IMR-90 (cell line): ENCODE data around the gene PIGU. TPM values are rescaled to one million over a fixed set of nuclear protein-coding genes. Genes with fewer than 3 reads are reported as not detected.

Experiments used
- ATAC-seq: fragments of 200-7000 bp; cut with Tn5 transposase; 2 replicates; pipeline ENCODE4 v1.9.1; 2020; ENCODE audit warnings: low read depth, mild to moderate bottlenecking, moderate library complexity
- BruUV-seq: library from RNA; stranded (reverse); fragments of 400-500 nt; replicated peaks from 2 replicates; lab custom pipeline; 2021; lab: Mats Ljungman, UMichigan
- CTCF ChIA-PET: fragments of 300-600 bp; formaldehyde crosslinking; extraction: SDS; loops from one replicate; lab custom pipeline; 2021; ENCODE audit warnings: antibody characterized with exemption; lab: Yijun Ruan, JAX
- POLR2A ChIA-PET: fragments of 300-600 bp; sonication (Branson Sonifier 250); formaldehyde crosslinking; loops from one replicate; lab custom pipeline; 2022; ENCODE audit warnings: antibody characterized with exemption; ENCODE audit not compliant: unreplicated experiment; lab: Charles Lee
- DNase-seq: peaks from one replicate; pipeline ENCODE4 v3.0.0; 2013
- H2AFZ ChIP-seq: replicated peaks from 2 replicates; pipeline ENCODE3; 2013; ENCODE audit warnings: low read length, mild to moderate bottlenecking; ENCODE audit not compliant: poor library complexity
- H2AK5ac ChIP-seq: 2 replicates; pipeline ENCODE4 v1.6.1; 2013; ENCODE audit warnings: low read depth, low read length, inconsistent platforms
- H2AK9ac ChIP-seq: replicated peaks from 2 replicates; pipeline ENCODE3; 2013; ENCODE audit warnings: mild to moderate bottlenecking, low read depth, low read length, moderate library complexity; ENCODE audit not compliant: poor library complexity
- H2BK120ac ChIP-seq: 2 replicates; pipeline ENCODE4 v1.6.1; 2013; ENCODE audit warnings: low read depth, low read length, inconsistent platforms
- H2BK15ac ChIP-seq: 3 replicates; pipeline ENCODE4 v1.6.1; 2013; ENCODE audit warnings: low read depth, low read length, inconsistent platforms
- H2BK20ac ChIP-seq: 2 replicates; pipeline ENCODE4 v1.6.1; 2013; ENCODE audit warnings: low read depth, mild to moderate bottlenecking, inconsistent platforms, low read length, moderate library complexity
- H2BK5ac ChIP-seq: 2 replicates; pipeline ENCODE4 v1.6.1; 2013; ENCODE audit warnings: mild to moderate bottlenecking, low read depth, low read length, inconsistent platforms; ENCODE audit not compliant: poor library complexity, severe bottlenecking
- H3K14ac ChIP-seq: replicated peaks from 2 replicates; pipeline ENCODE4 v1.6.1; 2013; ENCODE audit warnings: low read depth, low read length, inconsistent platforms
- H3K18ac ChIP-seq: 2 replicates; pipeline ENCODE4 v1.6.1; 2013; ENCODE audit warnings: low read depth, low read length, control low read depth
- H3K23ac ChIP-seq: 2 replicates; pipeline ENCODE4 v1.6.1; 2013; ENCODE audit warnings: low read depth, low read length, inconsistent platforms
- H3K27ac ChIP-seq: 2 replicates; pipeline ENCODE4 v1.5.1; 2013; ENCODE audit warnings: mild to moderate bottlenecking, control low read depth, low read length; ENCODE audit not compliant: insufficient read depth
- H3K27me3 ChIP-seq: 2 replicates; pipeline ENCODE4 v1.6.1; 2013; ENCODE audit warnings: low read length; ENCODE audit not compliant: control insufficient read depth, insufficient read depth
- H3K36me3 ChIP-seq: 2 replicates; pipeline ENCODE4 v1.6.1; 2013; ENCODE audit warnings: low read length, mixed read lengths; ENCODE audit not compliant: control insufficient read depth, insufficient read depth
- H3K4ac ChIP-seq: 2 replicates; pipeline ENCODE4 v1.6.1; 2013; ENCODE audit warnings: low read depth, low read length, inconsistent platforms
- H3K4me1 ChIP-seq: 2 replicates; pipeline ENCODE4 v1.6.1; 2013; ENCODE audit warnings: low read length, mixed read lengths; ENCODE audit not compliant: control insufficient read depth, insufficient read depth
- H3K4me2 ChIP-seq: 2 replicates; pipeline ENCODE4 v1.6.1; 2013; ENCODE audit warnings: low read depth, mild to moderate bottlenecking, control low read depth, low read length, moderate library complexity
- H3K4me3 ChIP-seq: 2 replicates; pipeline ENCODE4 v1.5.1; 2013; ENCODE audit warnings: low read depth, mild to moderate bottlenecking, control low read depth, low read length, moderate library complexity; ENCODE audit not compliant: insufficient read depth
- H3K56ac ChIP-seq: 2 replicates; pipeline ENCODE4 v1.6.1; 2013; ENCODE audit warnings: low read length, inconsistent platforms; ENCODE audit not compliant: insufficient read depth; ENCODE audit errors: extremely low read depth
- H3K79me1 ChIP-seq, 2 experiments: 2 replicates each; pipeline ENCODE4 v1.6.1; 2013; ENCODE audit warnings: low read length in 2 of 2, inconsistent platforms in 1 of 2, low read depth in 1 of 2
- H3K9ac ChIP-seq: 2 replicates; pipeline ENCODE4 v1.6.1; 2013; ENCODE audit warnings: low read depth, low read length, control low read depth
- H3K9me1 ChIP-seq: 2 replicates; pipeline ENCODE4 v1.6.1; 2013; ENCODE audit warnings: low read length, inconsistent platforms; ENCODE audit not compliant: insufficient read depth
- H3K9me3 ChIP-seq: 2 replicates; pipeline ENCODE4 v1.6.1; 2013; ENCODE audit warnings: low read length; ENCODE audit not compliant: control insufficient read depth, insufficient read depth
- H4K20me1 ChIP-seq: 2 replicates; pipeline ENCODE4 v1.6.1; 2013; ENCODE audit warnings: low read length, inconsistent platforms; ENCODE audit not compliant: insufficient read depth
- H4K5ac ChIP-seq: 2 replicates; pipeline ENCODE4 v1.6.1; 2013; ENCODE audit warnings: mild to moderate bottlenecking, low read depth, low read length, control low read depth
- H4K8ac ChIP-seq, 2 experiments: 2 replicates each; pipeline ENCODE4 v1.6.1; 2013; ENCODE audit warnings: low read depth in 2 of 2, low read length in 2 of 2, control low read depth in 1 of 2, inconsistent platforms in 1 of 2
- H4K91ac ChIP-seq: 2 replicates; pipeline ENCODE4 v1.6.1; 2013; ENCODE audit warnings: low read depth, low read length, inconsistent platforms; ENCODE audit not compliant: insufficient read depth
- BHLHE40 ChIP-seq: fragments of 150-350 bp; IDR thresholded peaks from 2 replicates; pipeline ENCODE4 v1.6.1; 2016; ENCODE audit warnings: mild to moderate bottlenecking, low read depth, low read length
- CEBPB ChIP-seq: IDR thresholded peaks from 2 replicates; pipeline ENCODE4 v1.6.1; 2012; ENCODE audit warnings: low read depth, low read length, improper control_type of control experiment
- MAZ ChIP-seq: IDR thresholded peaks from 2 replicates; pipeline ENCODE4 v1.6.1; 2012; ENCODE audit warnings: low read depth, mild to moderate bottlenecking, low read length, improper control_type of control experiment, moderate library complexity, borderline replicate concordance
- NFE2L2 ChIP-seq: fragments of 150-350 bp; IDR thresholded peaks from 2 replicates; pipeline ENCODE4 v1.6.1; 2016; ENCODE audit warnings: low read depth, mild to moderate bottlenecking, low read length
- RAD21 ChIP-seq: IDR thresholded peaks from 2 replicates; pipeline ENCODE4 v1.6.1; 2012; ENCODE audit warnings: low read length, improper control_type of control experiment
- RFX5 ChIP-seq: IDR thresholded peaks from 2 replicates; pipeline ENCODE4 v1.8.0; 2012; ENCODE audit warnings: low read depth, mild to moderate bottlenecking, low read length, moderate library complexity
- SMC3 ChIP-seq: fragments of 150-350 bp; IDR thresholded peaks from 2 replicates; pipeline ENCODE4 v1.6.1; 2016; ENCODE audit warnings: low read depth, mild to moderate bottlenecking, antibody characterized with exemption, low read length, moderate library complexity
- WGBS, 2 experiments: methylation state at CpG; one replicate each; pipeline versions ENCODE4 v1.1.5 to v1.1.7; 2013; ENCODE audit warnings: missing lambda C conversion rate in 2 of 2; ENCODE audit not compliant: insufficient read length in 1 of 2; ENCODE audit errors: extremely low coverage in 2 of 2; 5-methylcytosine and 5-hydroxymethylcytosine counted together
- dilution Hi-C: fragments of 300-500 bp; cut with HindIII; formaldehyde crosslinking; loops from one replicate; pipeline ENCODE4 v1.14.3; 2018; ENCODE audit warnings: low sequenced_read_pairs; ENCODE audit not compliant: unreplicated experiment
- in situ Hi-C: fragments of 300-500 bp; cut with MboI; formaldehyde crosslinking; loops from 3 replicates; pipeline ENCODE4 v1.14.3; 2019; ENCODE audit warnings: low sequenced_read_pairs, inconsistent platforms, mixed read lengths
- intact Hi-C: fragments of 100-400 bp; cut with micrococcal nuclease; formaldehyde crosslinking; loops from 2 replicates; pipeline ENCODE4 v1.10.0; 2022
- polyA plus RNA-seq, 3 experiments: library from polyadenylated mRNA; depleted of rRNA; stranded (reverse); fragments of >200 nt; gene quantifications; 2 replicates each; pipeline ENCODE4 v1.2.3, GENCODE V29; 2012; ENCODE audit warnings: low replicate concordance in 1 of 3
- total RNA-seq: library from RNA; depleted of rRNA; stranded (reverse); fragments of >200 nt; gene quantifications from 2 replicates; pipeline ENCODE4 v1.2.3, GENCODE V29; 2012
- TF ChIP-seq, protein P1 (sequence below): fragments of 150-350 bp; IDR thresholded peaks from 2 replicates; pipeline ENCODE4 v1.6.1; 2017; ENCODE audit warnings: mild to moderate bottlenecking, antibody characterized with exemption, low read length, low read depth

The PIGU gene
- total and polyA plus RNA-seq, 2 of the 4 experiments (the other 2 are of a cell fraction): 11.1 to 31.1 TPM

DNA sequence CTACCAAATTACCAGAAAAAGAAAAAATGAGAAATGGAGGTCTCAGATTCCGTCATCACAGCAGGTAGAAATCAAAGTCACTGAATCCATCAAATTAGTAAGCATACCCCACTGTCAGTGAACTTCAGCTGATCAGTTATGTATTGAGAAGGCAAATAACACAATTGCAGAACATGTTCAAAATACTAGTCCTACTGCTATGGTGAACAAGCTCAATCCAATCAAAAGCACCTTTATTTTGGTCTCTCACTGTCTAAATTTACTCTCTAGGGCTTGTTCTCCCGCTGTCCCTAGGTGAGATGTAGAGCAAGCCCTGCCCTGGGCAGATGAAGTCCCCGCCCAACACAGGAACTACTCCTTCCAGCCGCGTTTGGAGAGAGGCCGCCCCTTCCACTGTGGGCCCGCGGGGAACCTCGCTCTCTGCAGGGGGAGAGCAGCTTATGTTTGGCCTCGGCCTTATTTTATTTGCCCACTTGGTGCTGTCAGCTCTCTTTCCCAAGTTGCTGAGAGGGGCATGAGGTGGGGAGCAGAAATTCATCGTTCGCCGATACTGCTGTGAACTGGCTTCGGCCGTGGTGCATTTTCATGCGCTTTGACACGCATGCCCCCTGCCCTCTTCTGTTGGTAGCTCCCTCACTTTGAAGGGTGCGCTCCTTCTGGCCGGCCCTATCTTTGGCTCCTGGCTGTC lies 132.6 kb downstream of the PIGU start:
- DNase-seq: no peak
- BruUV-seq: no TSS peak
- Histone ChIP-seq H3K79me1 (peaks cover 0 to 5% of the 10 kb centered on the region in 2 experiments; a peak in 2 of 4 replicates), H2BK20ac (no peak overlapping the region), H2AFZ (peak overlapping the region; percentile 49), H3K27ac (no peak overlapping the region), H2BK120ac (no peak overlapping the region), H3K9me1 (no peaks in the 10 kb centered on the region), H3K27me3 (no peaks in the 10 kb centered on the region), H2BK5ac (no peak overlapping the region), H3K4me2 (no peak overlapping the region), H4K20me1 (no peaks in the 10 kb centered on the region; the same call in 1 of the 2 replicates), H3K9ac (no peak overlapping the region), H3K14ac (no peak overlapping the region), H3K23ac (no peak overlapping the region), H4K8ac (no peak overlapping the region), H3K9me3 (no peaks in the 10 kb centered on the region), H3K4me3 (no peak overlapping the region), H2AK9ac (no peak overlapping the region), H3K4me1 (no peaks in the 10 kb centered on the region), H3K36me3 (peaks cover 23% of the 10 kb centered on the region), H4K5ac (no peak overlapping the region), H2AK5ac (no peak overlapping the region), H4K91ac (no peak overlapping the region), H3K56ac (no peak overlapping the region), H3K18ac (no peak overlapping the region), H2BK15ac (no peak overlapping the region), H3K4ac (no peak overlapping the region)
- in situ Hi-C loops: no loop called here
- no peak for TF ChIP-seq RFX5
- TF ChIP-seq BHLHE40: no peak
- TF ChIP-seq SMC3: no peak
- TF ChIP-seq, protein P1, sequence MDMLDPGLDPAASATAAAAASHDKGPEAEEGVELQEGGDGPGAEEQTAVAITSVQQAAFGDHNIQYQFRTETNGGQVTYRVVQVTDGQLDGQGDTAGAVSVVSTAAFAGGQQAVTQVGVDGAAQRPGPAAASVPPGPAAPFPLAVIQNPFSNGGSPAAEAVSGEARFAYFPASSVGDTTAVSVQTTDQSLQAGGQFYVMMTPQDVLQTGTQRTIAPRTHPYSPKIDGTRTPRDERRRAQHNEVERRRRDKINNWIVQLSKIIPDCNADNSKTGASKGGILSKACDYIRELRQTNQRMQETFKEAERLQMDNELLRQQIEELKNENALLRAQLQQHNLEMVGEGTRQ: no peak
- TF ChIP-seq CEBPB: no peak
- no peak for TF ChIP-seq RAD21
- no peak for TF ChIP-seq MAZ
- no peak for TF ChIP-seq NFE2L2
- ATAC-seq: peak; percentile 37; the same call in 1 of the 2 replicates
- WGBS, 2 experiments: 38% methylated on average over 11 of the region's 19 CpGs; no CpG with 5 or more reads in 1 of the 2 experiments
- dilution Hi-C loops: no loop called here
- ChIA-PET POLR2A (no interaction called here), CTCF (no interaction called here)
- intact Hi-C loops: no loop called here
